NB4 (cell line): ENCODE results near the gene MIF4GD.

ENCODE experiments used
- DNase-seq: peaks from one replicate; pipeline ENCODE4 v3.0.0; 2010; ENCODE audit warnings: low read depth
- H3K4me3 ChIP-seq: one replicate; pipeline ENCODE4 v1.5.1; 2011; ENCODE audit warnings: mild to moderate bottlenecking, low read depth, low read length, moderate library complexity
- MYC ChIP-seq: IDR thresholded peaks from 2 replicates; pipeline ENCODE4 v1.6.1; 2011; ENCODE audit warnings: low read depth, low read length
- POLR2A ChIP-seq: IDR thresholded peaks from 2 replicates; pipeline ENCODE4 v1.6.1; 2011; ENCODE audit warnings: mild to moderate bottlenecking; ENCODE audit not compliant: insufficient read length; ENCODE audit errors: extremely low read depth
- TF ChIP-seq, protein P1 (sequence below): IDR thresholded peaks from one replicate; pipeline ENCODE4 v1.5.1; 2012; ENCODE audit warnings: low read depth, low read length
- TF ChIP-seq, protein P2 (sequence below): IDR thresholded peaks from 2 replicates; pipeline ENCODE4 v1.6.1; 2011; ENCODE audit warnings: low read depth, low read length

MIF4GD gene

DNA sequence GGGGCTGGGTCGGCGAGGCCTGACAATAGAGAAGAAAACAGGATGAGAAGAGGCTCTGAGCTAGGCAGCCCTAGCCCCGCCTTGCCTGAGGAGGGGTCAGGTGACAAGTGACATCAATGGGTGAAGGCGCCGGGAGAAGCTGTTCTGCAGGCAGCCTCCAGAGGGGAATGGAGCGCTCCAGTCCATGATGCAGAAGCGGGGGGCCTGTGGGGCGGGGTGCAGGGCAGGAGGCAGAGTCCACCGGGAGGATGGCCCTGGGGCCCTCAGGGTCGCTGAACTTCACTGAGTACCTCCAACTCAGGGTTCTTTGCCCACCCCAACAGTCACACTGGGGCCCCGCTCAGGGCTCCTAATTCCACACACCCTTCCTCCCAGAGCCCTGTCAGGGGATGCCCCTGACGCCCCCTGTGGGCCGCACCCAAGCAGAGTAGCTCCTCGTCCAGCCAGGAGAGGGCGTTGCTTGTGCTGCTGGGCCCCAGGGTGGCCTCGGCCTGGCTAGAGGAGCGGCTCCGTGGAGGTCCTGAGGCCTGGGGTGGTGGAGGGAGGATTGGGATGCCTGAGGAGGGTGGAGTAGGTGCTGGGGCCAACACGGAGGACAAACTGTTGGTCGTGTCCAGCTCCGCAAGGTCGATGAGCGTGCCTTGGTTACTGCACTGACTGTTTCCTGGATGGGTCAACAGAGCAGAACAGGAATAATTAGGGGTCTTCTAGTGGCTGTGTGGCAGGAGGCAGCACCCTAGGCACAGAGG is 30.5 kb downstream of the MIF4GD start:
- H3K4me3 ChIP-seq: no peak overlapping the region
- peak; percentile 70 for DNase-seq
- TF ChIP-seq, protein P1, sequence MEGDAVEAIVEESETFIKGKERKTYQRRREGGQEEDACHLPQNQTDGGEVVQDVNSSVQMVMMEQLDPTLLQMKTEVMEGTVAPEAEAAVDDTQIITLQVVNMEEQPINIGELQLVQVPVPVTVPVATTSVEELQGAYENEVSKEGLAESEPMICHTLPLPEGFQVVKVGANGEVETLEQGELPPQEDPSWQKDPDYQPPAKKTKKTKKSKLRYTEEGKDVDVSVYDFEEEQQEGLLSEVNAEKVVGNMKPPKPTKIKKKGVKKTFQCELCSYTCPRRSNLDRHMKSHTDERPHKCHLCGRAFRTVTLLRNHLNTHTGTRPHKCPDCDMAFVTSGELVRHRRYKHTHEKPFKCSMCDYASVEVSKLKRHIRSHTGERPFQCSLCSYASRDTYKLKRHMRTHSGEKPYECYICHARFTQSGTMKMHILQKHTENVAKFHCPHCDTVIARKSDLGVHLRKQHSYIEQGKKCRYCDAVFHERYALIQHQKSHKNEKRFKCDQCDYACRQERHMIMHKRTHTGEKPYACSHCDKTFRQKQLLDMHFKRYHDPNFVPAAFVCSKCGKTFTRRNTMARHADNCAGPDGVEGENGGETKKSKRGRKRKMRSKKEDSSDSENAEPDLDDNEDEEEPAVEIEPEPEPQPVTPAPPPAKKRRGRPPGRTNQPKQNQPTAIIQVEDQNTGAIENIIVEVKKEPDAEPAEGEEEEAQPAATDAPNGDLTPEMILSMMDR: peak; percentile 97
- no peak for TF ChIP-seq MYC
- TF ChIP-seq POLR2A: no peak
- TF ChIP-seq, protein P2, sequence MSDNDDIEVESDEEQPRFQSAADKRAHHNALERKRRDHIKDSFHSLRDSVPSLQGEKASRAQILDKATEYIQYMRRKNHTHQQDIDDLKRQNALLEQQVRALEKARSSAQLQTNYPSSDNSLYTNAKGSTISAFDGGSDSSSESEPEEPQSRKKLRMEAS: no peak

DNA sequence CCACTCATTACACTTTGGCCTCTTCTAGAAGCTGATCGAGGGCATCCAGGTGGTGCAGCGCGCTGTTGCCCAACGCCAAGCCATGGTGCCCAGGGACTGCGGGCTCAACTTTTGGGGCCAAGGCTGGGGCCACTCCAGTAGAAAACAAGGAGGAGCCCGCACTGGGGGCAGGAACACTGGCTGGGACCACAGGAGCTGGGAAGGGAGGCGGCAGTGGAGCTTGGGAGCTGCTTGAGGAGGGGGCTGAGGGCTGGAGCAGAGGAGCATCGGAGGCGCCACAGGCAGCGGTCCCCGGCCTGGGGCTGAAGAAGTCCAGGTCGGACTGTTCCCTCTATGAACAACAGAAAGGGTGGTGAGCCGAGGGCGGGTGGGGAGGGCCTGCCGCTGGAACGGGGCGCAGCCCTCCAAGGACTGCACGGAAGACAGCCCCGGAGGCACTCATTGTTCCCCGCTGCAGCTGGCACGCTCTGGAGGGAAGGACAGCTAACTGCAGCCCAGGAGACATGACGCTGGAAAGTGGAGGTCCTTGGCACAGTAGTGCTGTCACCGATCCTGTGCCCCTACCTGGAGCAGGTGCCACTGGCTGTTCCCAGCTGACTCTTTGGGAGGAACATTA is 31.1 kb downstream of the MIF4GD start:
- TF ChIP-seq POLR2A (no peak), MYC (no peak)
- TF ChIP-seq, protein P2: no peak
- TF ChIP-seq, protein P1: no peak
- no peak for DNase-seq

DNA sequence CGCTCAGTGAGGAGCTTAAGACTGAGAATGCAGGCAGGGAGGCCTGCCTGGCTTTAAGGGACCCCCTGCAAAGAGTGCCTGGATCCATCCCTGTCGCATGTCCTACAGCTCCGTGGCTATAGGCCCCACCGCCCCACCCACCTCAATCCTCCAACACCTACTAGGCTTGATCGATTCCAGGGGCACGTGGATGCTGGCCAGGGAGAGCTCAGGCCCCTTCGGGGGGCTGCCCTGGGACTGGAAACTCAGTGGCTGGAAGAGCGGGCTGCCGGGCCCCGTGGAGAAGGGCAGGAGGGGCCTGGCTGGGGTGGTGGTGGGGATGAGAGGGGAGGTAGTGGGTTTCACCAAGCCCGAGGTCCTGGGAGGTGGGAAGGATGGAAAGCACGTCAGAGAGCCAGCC is 31.8 kb downstream of the MIF4GD start:
- H3K4me3 ChIP-seq: no peak overlapping the region
- TF ChIP-seq, protein P2: no peak
- TF ChIP-seq POLR2A (no peak), MYC (no peak)
- TF ChIP-seq, protein P1: no peak
- DNase-seq: no peak

More for the DNA sequence above, 31.1 kb downstream of the MIF4GD start:
- no peak overlapping the region for H3K4me3 ChIP-seq

DNA sequence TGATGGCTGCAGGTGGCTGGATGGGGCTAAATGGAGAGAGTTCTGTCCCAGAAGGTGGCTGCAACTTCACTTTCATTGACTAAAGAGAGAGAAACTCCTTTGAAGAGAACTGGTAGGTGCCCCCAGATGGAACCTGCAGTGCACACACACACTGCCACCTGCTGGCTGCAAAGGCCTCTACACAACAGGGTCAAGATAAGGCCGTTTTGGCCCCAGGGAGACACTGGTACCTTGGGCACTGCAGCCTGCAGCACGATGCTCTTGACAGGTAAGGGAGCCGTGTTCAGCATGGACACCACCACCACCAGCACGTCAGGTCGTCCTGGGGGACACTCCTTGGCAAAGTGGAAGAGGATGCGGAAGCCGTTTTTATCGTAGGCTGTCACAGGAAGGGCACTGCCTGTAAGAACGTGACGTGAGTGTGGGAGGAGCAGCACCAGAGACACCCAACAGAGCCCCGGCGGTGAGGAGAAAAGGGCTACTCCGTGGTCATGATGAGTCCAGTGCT is 32.3 kb downstream of the MIF4GD start:
- peak; percentile 80 for DNase-seq
- TF ChIP-seq, protein P1: peak; percentile 90
- no peak for TF ChIP-seq POLR2A
- no peak for TF ChIP-seq MYC
- TF ChIP-seq, protein P2: no peak; the same call in 1 of the 2 replicates
- no peak overlapping the region for H3K4me3 ChIP-seq

DNA sequence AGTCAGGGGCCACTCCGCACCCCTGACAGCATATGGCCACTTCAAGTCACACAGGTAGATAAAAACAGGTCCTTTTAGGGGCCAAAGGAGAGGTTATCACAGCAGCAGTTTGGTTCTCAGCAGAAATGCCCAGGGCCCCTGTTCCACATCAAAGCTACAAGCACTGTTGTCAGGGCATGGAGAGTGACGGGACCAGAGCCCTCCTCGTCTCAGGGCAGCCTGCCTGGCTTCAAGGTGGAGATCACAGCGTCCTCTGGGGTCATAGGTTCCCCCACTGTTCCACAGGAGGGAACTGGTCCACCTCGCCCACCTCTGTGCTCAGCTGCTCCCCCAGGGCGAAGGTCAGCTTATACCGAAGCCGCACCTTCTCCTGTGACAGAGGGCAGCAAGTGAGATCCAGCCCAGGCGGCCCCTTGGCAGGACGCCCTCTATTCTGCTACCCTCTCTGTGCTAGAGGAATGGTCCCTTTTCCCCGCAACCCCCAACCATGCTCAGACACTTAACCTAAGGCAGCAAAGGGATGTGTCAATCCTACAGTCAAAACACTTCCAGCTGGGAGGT is 32.9 kb downstream of the MIF4GD start:
- DNase-seq: no peak
- no peak for TF ChIP-seq MYC
- no peak for TF ChIP-seq POLR2A
- TF ChIP-seq, protein P2: no peak
- TF ChIP-seq, protein P1: no peak
- H3K4me3 ChIP-seq: no peak overlapping the region
